K562 (cell line): ENCODE measurements around the gene HRC. TPM values are rescaled to one million over a fixed set of nuclear protein-coding genes. Genes with fewer than 3 reads are reported as not detected.

ENCODE experiments used
- CHD4 ChIP-seq: fragments of 200-600 bp; sonication (generic); IDR thresholded peaks from 3 replicates; pipeline ENCODE4 v1.6.1; 2012; ENCODE audit warnings: low read depth, mild to moderate bottlenecking, mixed read lengths, low read length, inconsistent platforms; ENCODE audit not compliant: insufficient read depth, insufficient replicate concordance, poor library complexity, severe bottlenecking
- ELK1 ChIP-seq: sonication (generic); formaldehyde crosslinking; IDR thresholded peaks from 2 replicates; pipeline ENCODE4 v1.8.1; 2022; ENCODE audit warnings: missing genetic modification reagents
- KLF16 ChIP-seq: IDR thresholded peaks from 2 replicates; pipeline ENCODE4 v1.6.1; 2016; ENCODE audit warnings: antibody characterized with exemption
- MLLT1 ChIP-seq, 2 experiments: fragments of 450-650 bp; IDR thresholded peaks; 2 replicates each; pipeline ENCODE4 v1.6.1; 2016
- NFE2L1 ChIP-seq: fragments of 450-650 bp; IDR thresholded peaks from 2 replicates; pipeline ENCODE4 v1.6.1; 2016; ENCODE audit warnings: missing genetic modification characterization, low read depth, mild to moderate bottlenecking, missing compliant biosample characterization, moderate library complexity, borderline replicate concordance
- NR0B1 ChIP-seq: fragments of 450-650 bp; IDR thresholded peaks from one replicate; pipeline ENCODE4 v1.6.1; 2018; ENCODE audit warnings: mild to moderate bottlenecking, moderate library complexity; ENCODE audit not compliant: partially characterized antibody
- POLR3G ChIP-seq: IDR thresholded peaks from 2 replicates; pipeline ENCODE4 v1.6.1; 2011; ENCODE audit not compliant: insufficient read length, insufficient replicate concordance; ENCODE audit errors: extremely low read depth
- POU5F1 ChIP-seq: fragments of 150-350 bp; IDR thresholded peaks from 2 replicates; pipeline ENCODE4 v1.6.1; 2014; ENCODE audit warnings: borderline replicate concordance, low read length, low read depth, mild to moderate bottlenecking; ENCODE audit not compliant: partially characterized antibody
- PRDM10 ChIP-seq: fragments of 450-650 bp; IDR thresholded peaks from 2 replicates; pipeline ENCODE4 v1.6.1; 2018; ENCODE audit not compliant: partially characterized antibody
- TAL1 ChIP-seq: fragments of 450-650 bp; IDR thresholded peaks from 2 replicates; pipeline ENCODE4 v1.6.1; 2016; ENCODE audit warnings: mild to moderate bottlenecking
- ZNF165 ChIP-seq: fragments of 250-450 bp; sonication (Bioruptor Pico); IDR thresholded peaks from 2 replicates; pipeline ENCODE4 v1.4.0; 2020; ENCODE audit warnings: borderline replicate concordance
- ZNF23 ChIP-seq: fragments of 250-450 bp; sonication (Bioruptor Pico); IDR thresholded peaks from 2 replicates; pipeline ENCODE4 v1.4.0; 2020; ENCODE audit warnings: mild to moderate bottlenecking
- ZNF518B ChIP-seq: fragments of 250-450 bp; sonication (Bioruptor Pico); IDR thresholded peaks from 2 replicates; pipeline ENCODE4 v1.5.0; 2021; ENCODE audit warnings: mild to moderate bottlenecking, moderate library complexity
- polyA plus RNA-seq, 8 experiments: library from polyadenylated mRNA; depleted of rRNA in 4 of 8; stranded (reverse) in 5 of 8; unstranded in 3 of 8; fragments of >200 nt; fragmentation: Nextera tagmentation in 2 of 8; fragmentation: Illumina TruSeq in 1 of 8; extraction: Ambion mirVana in 2 of 8; extraction: Trizol in 1 of 8; gene quantifications; 2 replicates each; pipeline versions ENCODE4 v1.2.1 to v1.2.3, GENCODE V29; 2011 to 2014; ENCODE audit warnings: inconsistent platforms in 1 of 8, missing spikeins in 1 of 8
- total RNA-seq, 7 experiments: library from RNA; depleted of rRNA in 6 of 7; stranded (reverse); fragments of >200 nt in 6 of 7; fragmentation: Illumina TruSeq in 2 of 7; extraction: Trizol in 2 of 7; gene quantifications; 2 replicates each; pipeline versions ENCODE4 v1.2.1 to v1.2.3, GENCODE V29; 2011 to 2021; ENCODE audit warnings: low replicate concordance in 1 of 7
- TF ChIP-seq, protein P1 (sequence below), 2 experiments: fragments of 450-650 bp; conservative IDR thresholded peaks; 2 replicates each; pipeline ENCODE4 v1.6.1; 2017; ENCODE audit warnings: mild to moderate bottlenecking in 2 of 2, moderate library complexity in 2 of 2

Gene HRC
- total and polyA plus RNA-seq, 9 of the 15 experiments (the other 6 are each of a cell fraction or from before 2014, with no cell fraction given) = 0.66 to 18.7 (median 13.1) TPM

DNA sequence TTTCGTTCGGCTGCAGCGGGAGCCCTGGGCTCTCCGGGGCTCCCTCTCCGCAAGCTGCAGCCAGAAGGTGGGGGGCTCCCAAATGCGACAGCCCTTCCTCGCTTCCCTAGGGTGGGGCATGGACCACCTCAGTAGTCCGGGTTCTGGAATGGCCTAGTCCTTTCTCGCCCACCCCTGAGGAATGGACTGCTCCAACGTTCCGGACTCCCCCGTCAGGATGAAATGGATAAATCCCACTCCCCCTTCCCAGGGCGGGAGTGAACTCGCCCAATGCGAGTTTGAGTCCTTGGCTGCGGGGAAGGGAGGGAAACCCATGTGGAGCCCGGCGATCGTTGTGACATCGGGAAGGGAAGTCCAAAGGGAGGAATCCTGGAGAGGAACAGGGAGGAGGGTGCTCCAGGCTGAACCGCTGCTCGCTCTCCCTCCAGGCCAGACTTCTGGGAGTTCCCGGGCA is 5.5 kb downstream of the HRC start (continued):
- TF ChIP-seq PRDM10 (peak; percentile 99), ELK1 (CRISPR knock-in tag) (no peak), ZNF518B (no peak), TAL1 (no peak), ZNF23 (no peak), CHD4 (no peak), MLLT1 (IDR thresholded peaks at IDR 0.05) (no peak), ZNF165 (CRISPR knock-in tag) (no peak), NR0B1 (no peak), POU5F1 (no peak), POLR3G (no peak), NFE2L1 (tag) (no peak), KLF16 (no peak)
- TF ChIP-seq, protein P1, sequence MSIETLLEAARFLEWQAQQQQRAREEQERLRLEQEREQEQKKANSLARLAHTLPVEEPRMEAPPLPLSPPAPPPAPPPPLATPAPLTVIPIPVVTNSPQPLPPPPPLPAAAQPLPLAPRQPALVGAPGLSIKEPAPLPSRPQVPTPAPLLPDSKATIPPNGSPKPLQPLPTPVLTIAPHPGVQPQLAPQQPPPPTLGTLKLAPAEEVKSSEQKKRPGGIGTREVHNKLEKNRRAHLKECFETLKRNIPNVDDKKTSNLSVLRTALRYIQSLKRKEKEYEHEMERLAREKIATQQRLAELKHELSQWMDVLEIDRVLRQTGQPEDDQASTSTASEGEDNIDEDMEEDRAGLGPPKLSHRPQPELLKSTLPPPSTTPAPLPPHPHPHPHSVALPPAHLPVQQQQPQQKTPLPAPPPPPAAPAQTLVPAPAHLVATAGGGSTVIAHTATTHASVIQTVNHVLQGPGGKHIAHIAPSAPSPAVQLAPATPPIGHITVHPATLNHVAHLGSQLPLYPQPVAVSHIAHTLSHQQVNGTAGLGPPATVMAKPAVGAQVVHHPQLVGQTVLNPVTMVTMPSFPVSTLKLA (conservative IDR thresholded peaks at IDR 0.05) = no peak
